ENCODE results near the gene FCN1. TPM values are rescaled to one million over a fixed set of nuclear protein-coding genes. Genes with fewer than 3 reads are reported as not detected.

FCN1 gene
- total RNA-seq, 3 donors from 2014 or later = 0.44 to 5.1 (median 2.9) TPM

GRCh38 chr9:134915046-134915985 lies 2.4 kb downstream of the FCN1 start:
- intact Hi-C loops (cut with DNase I; ENCODE audit: low total_unique reads) = no loop called here
- peaks cover 8 to 12% of the 10 kb centered on the region in 2 donors for H3K9me3 ChIP-seq
- H3K36me3 ChIP-seq = no peaks in the 10 kb centered on the region
- no peak overlapping the region for H3K27ac ChIP-seq
- DNase-seq (ENCODE audit: low spot score in 2 of 2) = no peak
- no peak for TF ChIP-seq POLR2A (IDR thresholded peaks at IDR 0.05)
- TF ChIP-seq, protein P1, sequence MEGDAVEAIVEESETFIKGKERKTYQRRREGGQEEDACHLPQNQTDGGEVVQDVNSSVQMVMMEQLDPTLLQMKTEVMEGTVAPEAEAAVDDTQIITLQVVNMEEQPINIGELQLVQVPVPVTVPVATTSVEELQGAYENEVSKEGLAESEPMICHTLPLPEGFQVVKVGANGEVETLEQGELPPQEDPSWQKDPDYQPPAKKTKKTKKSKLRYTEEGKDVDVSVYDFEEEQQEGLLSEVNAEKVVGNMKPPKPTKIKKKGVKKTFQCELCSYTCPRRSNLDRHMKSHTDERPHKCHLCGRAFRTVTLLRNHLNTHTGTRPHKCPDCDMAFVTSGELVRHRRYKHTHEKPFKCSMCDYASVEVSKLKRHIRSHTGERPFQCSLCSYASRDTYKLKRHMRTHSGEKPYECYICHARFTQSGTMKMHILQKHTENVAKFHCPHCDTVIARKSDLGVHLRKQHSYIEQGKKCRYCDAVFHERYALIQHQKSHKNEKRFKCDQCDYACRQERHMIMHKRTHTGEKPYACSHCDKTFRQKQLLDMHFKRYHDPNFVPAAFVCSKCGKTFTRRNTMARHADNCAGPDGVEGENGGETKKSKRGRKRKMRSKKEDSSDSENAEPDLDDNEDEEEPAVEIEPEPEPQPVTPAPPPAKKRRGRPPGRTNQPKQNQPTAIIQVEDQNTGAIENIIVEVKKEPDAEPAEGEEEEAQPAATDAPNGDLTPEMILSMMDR (IDR thresholded peaks at IDR 0.05) = no peak
- TF ChIP-seq POLR2AphosphoS5 (IDR thresholded peaks at IDR 0.05) = no peak
- H3K4me1 ChIP-seq = no peaks in the 10 kb centered on the region
- H3K27me3 ChIP-seq = peaks cover 0 to 7% of the 10 kb centered on the region in 2 donors
- H3K4me3 ChIP-seq = no peak overlapping the region

DNA sequence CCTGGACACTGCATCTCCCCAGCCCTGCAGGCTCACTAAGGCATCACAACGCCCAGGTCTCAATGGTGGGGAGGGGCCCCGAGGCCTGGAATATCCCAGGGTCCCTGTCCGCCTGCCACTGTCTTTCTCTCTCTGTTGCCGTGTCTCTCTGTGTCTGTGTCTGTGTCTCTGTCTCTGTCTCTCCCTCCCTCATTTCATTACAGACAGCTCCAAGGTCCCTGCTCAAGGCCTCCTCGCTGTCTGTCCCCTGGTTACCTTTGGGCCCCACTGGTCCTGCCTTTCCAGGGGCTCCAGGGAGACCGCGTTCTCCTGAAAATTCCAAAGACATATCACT lies 3.2 kb downstream of the FCN1 start:
- peaks cover 0 to 7% of the 10 kb centered on the region in 2 donors for H3K27me3 ChIP-seq
- H3K9me3 ChIP-seq = peaks cover 8% of the 10 kb centered on the region in 2 donors
- no peak for DNase-seq (ENCODE audit: low spot score in 2 of 2)
- intact Hi-C loops (cut with DNase I; ENCODE audit: low total_unique reads) = no loop called here
- TF ChIP-seq POLR2A (IDR thresholded peaks at IDR 0.05) (no peak), POLR2AphosphoS5 (IDR thresholded peaks at IDR 0.05) (no peak)
- no peaks in the 10 kb centered on the region for H3K4me1 ChIP-seq
- H3K4me3 ChIP-seq = no peak overlapping the region
- H3K36me3 ChIP-seq = no peaks in the 10 kb centered on the region
- no peak overlapping the region for H3K27ac ChIP-seq

DNA sequence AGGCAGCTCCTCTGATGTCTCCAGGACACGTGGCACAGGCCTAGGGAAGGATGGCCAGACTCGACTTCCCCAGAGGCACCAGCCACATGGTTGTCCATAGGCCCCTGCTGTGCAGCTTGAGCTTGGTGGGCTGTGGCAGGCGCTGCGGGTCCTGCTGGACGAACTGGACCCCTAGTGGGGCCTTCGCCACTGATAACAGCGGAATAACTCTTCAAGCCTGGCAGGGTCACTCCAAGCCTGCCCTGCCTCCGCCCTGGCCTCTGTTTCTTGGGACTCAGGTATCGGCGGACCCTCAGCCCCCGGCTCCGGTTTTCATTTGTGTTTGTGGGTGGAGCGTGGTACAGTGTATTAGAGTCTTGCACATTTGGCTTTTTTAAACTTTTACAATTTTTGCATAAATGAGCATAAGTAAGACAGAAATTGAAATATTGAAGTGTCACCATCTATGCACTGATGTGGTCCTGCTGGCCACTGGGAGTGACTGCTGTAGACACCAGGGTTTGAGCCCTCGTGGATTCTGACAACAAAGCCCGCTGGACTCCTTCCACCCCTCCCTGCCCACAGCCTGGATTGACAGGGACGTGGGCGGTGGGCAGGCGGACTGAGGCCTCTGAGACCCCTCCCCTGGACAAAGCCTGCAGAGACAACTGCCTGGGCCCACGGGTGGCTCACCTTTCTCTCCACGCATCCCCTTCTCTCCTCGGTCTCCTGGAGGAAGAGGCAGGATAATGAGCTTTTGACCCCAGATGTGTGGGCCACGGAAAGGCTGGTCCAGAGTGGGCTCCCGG lies 3.8 kb downstream of the FCN1 start:
- Histone ChIP-seq H3K4me1 (no peaks in the 10 kb centered on the region), H3K9me3 (peaks cover 2 to 7% of the 10 kb centered on the region in 2 donors), H3K36me3 (no peaks in the 10 kb centered on the region), H3K27me3 (peaks cover 0 to 7% of the 10 kb centered on the region in 2 donors), H3K4me3 (no peak overlapping the region), H3K27ac (no peak overlapping the region)
- DNase-seq (ENCODE audit: low spot score in 2 of 2) = no peak
- intact Hi-C loops (cut with DNase I; ENCODE audit: low total_unique reads) = no loop called here
- TF ChIP-seq, protein P1 (IDR thresholded peaks at IDR 0.05) = no peak
- TF ChIP-seq POLR2AphosphoS5 (IDR thresholded peaks at IDR 0.05) = no peak
- TF ChIP-seq POLR2A (IDR thresholded peaks at IDR 0.05) = no peak

DNA sequence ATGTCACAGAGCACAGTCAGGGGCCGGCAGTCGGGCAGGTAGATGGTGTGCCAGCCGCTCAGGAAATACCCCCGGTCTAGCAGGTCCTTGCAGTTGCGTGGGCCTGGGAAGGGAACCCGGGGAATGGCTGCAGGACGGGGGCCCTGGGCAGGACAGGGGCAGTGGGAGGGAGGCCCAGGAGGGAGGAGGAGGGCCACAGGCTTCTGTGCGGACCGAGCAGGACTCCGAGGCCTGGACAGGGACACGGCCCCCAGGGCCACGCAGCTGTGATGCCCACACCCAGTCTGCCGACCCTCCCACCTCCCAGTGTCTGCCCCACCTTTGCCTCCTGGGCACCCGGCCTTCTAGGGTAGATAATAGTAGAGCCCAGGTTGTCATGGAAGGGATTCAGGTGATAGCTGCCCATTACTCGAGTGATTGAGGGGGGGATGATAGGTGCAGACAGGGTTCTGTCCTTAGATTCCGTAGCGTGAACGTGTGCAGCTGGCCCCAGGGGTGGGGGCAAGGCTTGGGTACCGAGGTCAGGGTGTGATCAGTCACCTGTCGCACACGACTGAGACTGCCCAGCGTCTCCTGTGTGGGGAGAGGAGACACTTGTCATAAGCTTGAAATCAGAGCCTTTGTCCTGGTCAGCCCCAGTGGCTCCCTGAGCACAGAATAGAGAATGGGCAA lies 4.5 kb downstream of the FCN1 start:
- intact Hi-C loops (cut with DNase I; ENCODE audit: low total_unique reads) = no loop called here
- H3K27ac ChIP-seq = no peak overlapping the region
- H3K27me3 ChIP-seq = peaks cover 0 to 7% of the 10 kb centered on the region in 2 donors
- H3K4me3 ChIP-seq = no peak overlapping the region
- H3K4me1 ChIP-seq = no peaks in the 10 kb centered on the region
- DNase-seq (ENCODE audit: low spot score in 2 of 2) = no peak
- no peaks in the 10 kb centered on the region for H3K9me3 ChIP-seq
- TF ChIP-seq, protein P1 (IDR thresholded peaks at IDR 0.05) = no peak
- TF ChIP-seq POLR2AphosphoS5 (IDR thresholded peaks at IDR 0.05) = no peak
- TF ChIP-seq POLR2A (IDR thresholded peaks at IDR 0.05) = no peak
- no peaks in the 10 kb centered on the region for H3K36me3 ChIP-seq

GRCh38 chr9:134912126-134912840 lies 5.4 kb downstream of the FCN1 start:
- intact Hi-C loops (cut with DNase I; ENCODE audit: low total_unique reads) = no loop called here
- no peak for DNase-seq (ENCODE audit: low spot score in 2 of 2)
- H3K4me3 ChIP-seq = no peak overlapping the region
- H3K4me1 ChIP-seq = no peaks in the 10 kb centered on the region
- H3K36me3 ChIP-seq = no peaks in the 10 kb centered on the region
- H3K27me3 ChIP-seq = peaks cover 0 to 7% of the 10 kb centered on the region in 2 donors
- no peak overlapping the region for H3K27ac ChIP-seq
- H3K9me3 ChIP-seq = no peaks in the 10 kb centered on the region
- no peak for TF ChIP-seq POLR2A (IDR thresholded peaks at IDR 0.05)
- TF ChIP-seq POLR2AphosphoS5 (IDR thresholded peaks at IDR 0.05) = no peak
- TF ChIP-seq, protein P1 (IDR thresholded peaks at IDR 0.05) = no peak

All from breast epithelium (tissue), 4 donors.